HG03280 (cell line): ENCODE data around the gene RFWD3.
"Not testable (repeated sequence)": the region's sequence is repeated elsewhere in the genome, so short reads cannot be mapped to it uniquely, and the experiment has no call there.

Experiments used
- ATAC-seq: cut with Tn5 transposase; IDR thresholded peaks from one replicate; pipeline ENCODE4 v1.9.1; 2021; ENCODE audit warnings: mild to moderate bottlenecking, moderate library complexity; ENCODE audit not compliant: unreplicated experiment

The RFWD3 gene

DNA sequence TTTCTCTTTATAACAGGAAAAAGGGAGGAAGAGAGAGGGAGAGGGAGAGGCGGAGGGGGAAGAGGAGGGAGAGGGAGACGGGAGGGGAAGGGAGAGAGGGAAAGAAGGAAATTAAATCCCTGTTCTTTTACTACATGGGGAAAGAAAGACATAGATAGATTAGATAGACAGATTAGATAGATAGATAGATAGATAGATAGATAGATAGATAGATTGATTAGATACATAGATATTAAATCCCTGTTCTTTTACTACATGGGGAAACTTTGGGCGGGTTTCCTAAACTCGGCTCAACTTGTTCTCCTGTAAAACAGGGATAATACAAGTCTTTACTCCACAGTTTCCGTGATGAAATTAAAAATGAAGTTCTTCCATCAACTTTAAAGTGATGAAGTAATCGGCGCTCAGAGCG, 661 bp downstream of the RFWD3 start:
- ATAC-seq: no peak

DNA sequence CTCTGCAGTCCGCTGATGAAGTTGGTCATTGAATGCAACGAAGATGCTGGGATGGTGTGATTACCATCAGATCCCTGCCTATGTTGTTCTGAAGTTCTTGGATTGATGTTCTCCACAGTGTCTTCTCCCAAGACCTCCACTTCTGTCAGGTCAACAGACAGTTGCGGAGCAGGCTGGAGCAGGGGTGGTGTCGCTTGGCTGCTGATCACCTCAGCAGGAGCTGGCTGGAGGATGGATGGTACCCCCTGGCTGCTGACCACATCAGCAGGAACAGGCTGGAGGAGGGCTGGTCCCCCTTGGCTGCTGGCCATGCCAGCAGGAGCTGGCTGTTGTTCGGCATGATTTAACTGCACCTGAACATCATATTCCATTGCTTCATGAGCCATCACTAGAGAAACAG, 5.6 kb downstream of the RFWD3 start:
- no peak for ATAC-seq

DNA sequence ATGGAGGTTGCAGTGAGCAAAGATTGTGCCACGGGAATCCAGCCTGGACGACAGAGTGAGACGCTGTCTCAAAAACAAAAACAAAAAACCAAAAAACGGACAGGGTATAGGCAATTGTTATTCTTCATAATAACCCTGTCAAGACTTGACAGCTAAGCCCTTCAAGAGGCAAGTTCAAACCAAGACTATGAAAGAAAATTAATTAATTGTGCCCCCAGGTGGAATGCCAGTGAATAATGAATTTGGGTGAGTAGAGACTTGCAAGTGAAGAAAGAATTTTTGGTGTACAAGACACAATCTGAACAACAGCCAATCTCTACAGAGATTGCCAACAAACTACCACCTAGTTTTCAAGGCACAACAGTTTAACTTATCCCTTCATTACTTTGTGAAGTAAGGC, 6.3 kb downstream of the RFWD3 start:
- ATAC-seq: no peak

DNA sequence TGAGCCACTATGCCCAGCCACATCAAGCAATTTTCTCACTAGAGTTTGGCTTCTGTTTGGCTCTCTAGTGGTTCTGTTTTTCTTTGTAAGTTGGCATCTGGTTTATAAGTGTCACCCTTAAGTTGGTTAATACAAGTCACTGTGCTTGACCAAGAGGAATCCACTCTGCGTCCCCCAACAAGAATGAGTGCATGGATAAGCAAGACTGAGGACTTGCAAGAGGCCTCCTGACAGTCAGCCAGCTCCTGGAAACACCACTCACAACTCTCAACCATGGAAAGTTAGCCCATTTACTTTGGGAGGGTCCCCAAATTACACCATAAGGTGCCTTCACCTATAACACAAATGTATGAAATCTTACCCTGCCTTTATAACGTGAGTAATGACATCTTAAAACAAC, 7.6 kb downstream of the RFWD3 start:
- no peak for ATAC-seq

DNA sequence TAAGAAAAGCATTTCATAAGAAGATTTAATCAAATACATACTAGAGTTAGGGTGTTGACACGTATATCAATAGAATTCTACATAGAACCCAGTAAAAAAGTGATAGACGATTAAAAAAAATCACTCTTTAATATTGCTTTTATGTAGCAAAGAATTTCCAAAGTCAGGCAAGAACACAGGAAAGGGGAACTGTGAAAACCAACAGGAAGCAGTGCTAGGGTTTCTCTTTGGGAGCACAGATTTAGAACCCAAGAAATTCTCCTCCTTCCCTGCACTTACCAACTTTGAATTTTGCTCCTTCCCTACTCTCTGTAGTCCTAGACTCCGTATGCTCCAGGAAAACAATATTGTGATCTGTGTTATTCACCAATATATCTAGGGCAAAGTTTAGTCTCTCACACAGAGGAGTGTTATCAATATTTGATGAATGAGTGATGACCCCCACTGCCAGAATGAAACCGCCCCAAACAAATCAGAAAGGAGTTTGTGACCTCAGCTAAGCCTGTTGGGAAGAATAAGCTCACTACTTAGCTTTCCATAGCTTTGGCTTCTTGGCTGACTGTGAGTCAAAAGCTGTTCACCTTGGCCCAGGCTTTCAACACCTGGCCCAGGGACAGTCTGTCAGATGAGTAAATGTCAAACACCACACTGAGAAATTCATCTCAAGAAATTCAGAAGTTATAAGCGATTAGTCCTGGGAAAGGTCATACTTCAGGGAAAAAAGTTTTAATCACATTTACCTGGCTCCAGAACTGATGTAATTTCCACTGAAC, 8.6 kb downstream of the RFWD3 start:
- no peak for ATAC-seq

DNA sequence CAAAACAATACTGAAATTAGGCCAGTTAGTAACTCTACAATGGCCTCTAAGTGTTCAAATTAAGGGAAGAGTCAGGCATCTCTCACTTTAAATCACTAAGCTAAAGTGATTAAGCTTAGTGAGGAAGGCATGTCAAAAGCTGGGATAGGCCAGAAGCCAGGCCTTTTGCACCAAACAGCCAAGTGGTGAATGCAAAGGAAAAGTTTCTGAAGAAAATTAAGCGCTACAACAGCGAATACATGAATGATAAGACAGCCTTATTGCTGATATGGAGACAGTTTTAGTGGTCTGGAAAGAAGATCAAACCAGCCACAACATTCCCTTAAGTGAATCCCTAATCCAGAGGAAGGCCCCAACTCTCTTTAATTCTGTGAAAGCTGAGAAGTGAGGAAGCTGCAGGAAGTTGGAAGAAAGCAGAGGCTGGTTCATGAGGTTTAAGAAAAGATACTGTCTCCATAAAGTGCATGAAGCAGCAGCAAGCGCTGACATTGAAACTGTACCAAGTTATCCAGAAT, 12.1 kb downstream of the RFWD3 start:
- ATAC-seq: no peak

DNA sequence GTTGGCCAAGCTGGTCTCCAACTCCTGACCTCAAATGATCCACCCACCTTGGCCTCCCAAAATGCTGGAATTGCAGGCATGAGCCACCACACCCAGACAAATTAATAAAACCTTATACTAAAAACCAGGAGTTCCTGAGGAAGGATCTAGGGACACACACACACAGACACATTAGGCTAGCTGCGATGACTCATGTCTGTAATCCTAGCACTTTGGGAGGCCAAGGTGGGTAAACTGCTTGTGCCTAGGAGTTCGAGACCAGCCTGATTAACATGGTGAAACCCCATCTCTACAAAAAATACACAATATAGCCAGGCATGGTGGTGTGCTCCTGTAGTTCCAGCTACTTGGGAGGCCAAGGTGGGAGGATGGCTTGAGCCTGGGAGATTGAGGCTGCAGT, 13.8 kb downstream of the RFWD3 start:
- ATAC-seq: not testable (repeated sequence)

DNA sequence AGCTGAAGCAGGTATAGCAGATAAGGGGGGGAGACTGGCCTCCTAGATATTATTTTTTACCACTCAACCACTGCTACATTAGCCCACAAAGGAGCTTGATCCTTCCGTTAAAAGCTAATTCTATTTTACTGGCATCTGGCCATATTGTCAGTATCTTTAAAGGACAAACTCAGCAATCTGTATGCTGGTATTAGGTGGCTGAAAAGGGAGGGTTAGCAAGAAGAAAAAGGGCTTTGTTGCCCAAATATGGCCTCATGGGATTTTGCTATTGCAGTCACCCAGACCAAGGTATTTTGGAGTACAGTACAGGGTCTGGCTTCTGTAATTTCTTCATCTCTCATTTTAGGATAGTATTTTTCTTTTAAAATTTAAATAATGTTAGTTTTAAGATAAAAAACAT, 14.4 kb downstream of the RFWD3 start:
- ATAC-seq: no peak

DNA sequence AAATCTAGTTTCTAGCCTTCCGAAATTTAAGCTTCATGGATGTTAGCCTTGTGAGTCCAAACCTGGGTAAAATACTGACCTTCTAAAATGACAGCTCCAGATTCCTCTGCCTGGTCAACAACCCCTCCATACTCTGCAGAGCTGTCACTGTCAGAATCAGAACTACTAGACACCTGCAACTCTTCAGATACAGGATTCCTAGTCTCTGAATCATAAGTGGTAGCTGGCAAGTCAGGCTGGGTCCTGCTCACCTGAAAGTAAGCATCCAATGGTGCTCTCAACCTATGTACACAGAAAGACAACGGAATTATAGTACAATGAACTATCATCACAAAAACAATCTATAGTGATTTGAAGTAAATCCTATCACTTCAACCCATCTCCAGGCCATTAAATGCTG, 14.8 kb downstream of the RFWD3 start:
- no peak for ATAC-seq

DNA sequence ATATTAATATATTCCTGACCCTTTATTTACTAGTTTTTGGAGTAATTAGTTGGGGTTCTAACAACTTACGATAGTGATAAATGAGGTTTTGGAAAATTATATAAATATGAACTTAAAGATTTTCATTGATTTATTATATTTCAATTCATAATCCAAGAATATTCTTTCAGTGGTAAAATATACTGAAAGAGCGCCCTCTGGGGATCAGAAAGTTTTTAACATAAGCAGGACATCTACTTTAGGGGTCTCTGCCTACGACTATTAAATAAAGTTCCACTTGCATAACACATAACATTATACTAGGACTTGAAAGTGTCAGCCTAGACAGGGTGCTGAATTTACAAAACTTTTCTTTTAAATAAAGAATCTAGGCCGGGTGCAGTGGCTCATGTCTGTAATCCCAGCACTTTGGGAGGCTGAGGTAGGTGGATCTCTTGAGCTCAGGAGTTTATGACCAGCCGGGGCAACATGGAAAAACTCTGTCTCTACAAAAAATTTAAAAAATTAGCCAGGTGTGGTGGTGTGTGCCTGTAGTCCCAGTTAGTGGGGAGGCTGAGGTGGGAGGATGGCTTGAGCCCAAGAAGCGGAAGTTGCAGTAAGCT, 15.6 kb downstream of the RFWD3 start:
- ATAC-seq: no peak

DNA sequence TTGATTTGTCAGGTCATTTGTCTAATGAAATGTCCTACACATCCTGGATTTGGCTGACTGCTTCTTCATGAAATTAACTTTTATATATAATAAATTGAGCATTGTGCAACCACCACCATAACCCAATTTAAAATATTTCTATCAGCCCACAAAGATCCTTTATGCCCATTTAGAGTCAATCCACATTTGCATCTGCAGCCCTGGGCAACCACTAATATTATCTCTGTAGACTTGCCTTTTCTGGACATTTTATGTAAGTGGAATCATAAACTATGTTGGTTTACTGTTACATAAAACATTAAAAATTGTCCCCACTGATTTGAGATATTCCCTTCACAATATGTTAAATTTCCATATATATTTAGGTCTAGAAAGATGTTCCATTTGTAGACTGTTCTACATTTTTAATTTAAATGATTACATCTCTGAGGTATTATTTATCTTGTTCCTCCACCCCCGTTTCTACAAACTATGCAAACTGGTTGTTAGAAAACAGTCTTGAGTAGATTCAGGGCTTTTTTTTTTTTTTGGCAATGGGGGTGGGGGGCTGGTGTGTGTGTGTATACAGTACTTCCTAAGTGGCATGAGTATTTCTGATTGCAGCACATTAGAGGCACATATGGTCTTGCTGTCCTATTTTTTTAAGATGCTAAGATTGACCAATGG, 16.7 kb downstream of the RFWD3 start:
- ATAC-seq: no peak

DNA sequence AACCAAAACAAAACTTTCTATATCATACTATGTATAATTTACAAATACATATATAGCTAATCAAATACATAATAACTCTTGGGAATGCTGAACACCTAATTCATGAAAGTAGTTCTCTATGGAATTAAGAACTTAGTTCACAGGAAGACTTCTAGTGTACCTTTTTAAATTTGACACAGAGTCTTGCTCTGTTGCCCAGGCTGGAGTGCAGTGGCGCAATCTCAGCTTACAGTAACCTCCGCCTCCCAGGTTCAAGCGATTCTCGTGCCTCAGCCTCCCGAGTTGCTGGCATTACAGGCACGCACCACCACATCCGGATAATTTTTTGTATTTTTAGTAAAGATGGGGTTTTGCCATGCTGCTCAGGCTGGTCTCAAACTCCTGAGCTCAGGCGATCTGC, 24.7 kb downstream of the RFWD3 start:
- ATAC-seq: no peak

DNA sequence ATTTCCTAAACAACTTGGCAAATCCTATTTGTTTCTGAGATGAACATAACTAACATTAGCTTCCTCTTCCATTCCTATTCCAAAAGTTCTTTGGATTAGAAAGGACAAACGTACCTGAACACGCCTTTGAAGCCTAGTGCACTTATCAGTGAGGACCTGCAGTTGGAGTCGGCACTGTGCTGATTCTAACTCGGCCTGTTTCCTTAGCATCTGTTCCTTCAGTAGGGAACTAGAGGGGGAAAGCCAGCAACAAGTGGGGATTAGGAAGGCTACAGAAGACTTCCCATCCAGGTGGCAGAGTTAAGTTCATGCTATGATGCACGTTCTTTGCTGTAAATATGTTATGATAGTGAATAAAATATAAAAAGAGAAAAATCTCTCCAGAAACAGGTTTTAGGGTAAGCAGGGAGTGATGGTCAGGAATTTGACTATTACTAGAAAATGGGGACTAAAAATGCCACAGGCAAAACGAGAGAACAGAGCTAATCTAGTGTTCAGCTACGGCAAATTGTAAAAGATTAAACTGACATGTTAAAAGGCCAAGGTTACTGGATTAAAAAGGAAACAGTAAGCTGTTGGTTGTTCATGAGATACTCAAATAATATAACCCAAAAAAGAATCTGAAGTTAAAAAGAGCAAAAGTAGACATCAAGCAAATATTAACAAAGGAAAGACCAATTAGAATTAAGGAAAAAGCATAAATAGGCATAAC, 28.8 kb downstream of the RFWD3 start:
- no peak for ATAC-seq

DNA sequence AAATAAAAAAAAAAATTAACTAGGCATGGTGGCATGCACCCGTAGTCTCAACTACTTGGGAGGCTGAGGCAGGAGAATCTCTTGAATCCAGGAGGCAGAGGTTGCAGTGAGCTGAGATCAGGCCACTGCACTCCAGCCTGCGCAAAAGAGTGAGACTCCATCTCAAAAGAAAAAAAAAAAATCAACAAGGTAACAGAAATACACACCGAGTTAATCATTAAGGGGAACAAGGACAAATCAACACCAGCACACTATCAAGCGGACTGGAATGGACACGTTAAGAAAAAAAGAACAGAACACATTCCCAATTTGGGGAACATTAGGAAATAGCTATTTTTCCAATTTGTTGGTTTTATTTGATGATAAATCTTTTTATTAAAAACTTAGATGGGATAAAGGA, 31.4 kb downstream of the RFWD3 start:
- no peak for ATAC-seq

DNA sequence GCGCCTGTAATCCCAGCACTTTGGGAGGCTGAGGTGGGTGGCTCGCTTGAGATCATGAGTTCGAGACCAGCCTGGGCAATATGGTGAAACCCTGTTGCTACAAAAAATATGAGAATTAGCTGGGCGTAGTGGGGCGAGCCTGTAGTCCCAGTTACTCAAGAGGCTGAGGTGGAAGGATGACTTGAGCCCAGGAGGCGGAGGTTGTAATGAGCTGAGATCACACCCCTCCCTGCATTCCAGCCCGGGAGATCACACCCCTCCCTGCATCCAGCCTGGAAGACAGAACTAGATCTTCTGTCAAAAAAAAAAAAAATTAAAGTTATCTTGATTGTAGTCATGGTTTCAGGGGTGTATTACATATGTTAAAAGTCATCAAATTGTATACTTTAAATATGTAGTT, 33.0 kb downstream of the RFWD3 start:
- no peak for ATAC-seq

DNA sequence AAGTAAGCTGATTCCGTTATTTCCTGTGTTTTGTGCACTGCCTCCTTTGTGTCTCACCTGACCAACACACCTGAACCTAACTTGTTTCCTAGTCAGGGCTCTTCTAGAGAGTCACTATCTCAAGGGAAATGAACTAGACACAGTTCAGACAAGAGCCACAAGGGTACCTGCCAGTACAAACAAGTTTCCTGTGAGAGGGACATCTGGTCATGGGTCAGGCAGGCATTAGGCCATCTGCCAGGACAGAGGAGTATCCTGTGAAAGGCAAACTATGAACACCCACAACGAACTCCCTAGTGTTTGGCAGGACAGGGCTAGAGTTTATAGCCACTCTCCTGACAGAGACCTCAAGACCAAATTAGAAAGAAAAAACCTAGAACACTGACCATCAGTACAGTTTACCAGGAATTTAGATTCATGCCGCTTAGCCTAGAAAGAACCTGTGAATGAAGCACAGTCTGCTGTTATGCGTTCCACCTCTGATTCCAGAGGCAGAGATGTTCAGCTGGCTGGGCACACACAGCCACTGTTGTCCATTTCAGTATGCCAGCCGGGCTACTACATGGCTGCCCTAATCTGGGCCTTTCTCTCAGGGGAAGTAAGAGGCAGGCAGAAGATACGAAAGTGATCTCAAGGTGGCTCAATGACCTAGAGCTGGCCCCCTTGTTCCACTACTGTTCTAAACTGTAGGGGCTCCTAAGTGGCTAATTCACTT, 39.0 kb downstream of the RFWD3 start:
- no peak for ATAC-seq

DNA sequence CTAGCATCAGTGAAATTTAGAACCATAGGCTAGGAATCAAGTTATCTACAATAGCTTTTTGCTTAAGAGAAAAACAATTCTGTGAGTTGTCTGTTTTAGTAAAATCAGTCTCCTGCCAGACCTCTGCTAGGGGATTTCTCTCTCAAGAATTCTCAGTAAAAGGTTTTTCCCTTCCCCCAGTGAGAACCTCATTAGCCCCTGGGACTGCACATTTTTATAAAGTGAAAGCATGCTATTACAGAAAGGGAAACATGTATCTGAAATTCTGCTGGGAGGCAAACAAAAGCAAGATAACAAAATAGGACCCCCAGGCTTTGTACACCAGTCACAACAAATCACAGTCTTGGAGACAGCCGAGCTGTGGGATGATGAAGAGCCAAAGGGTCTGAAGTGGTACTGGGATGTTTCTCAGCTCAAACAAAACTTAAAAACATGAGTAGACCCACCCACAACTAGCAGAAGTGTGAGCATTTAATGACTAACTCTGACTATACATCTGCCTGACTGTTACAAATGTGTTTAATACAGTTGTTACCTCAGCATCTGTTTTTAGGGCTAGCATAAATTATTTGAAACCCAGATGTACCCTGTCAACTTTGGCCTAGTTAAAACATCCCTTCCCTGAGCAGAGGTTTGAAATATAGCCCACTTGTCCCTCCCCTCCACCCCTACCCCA, 39.8 kb downstream of the RFWD3 start:
- no peak for ATAC-seq

DNA sequence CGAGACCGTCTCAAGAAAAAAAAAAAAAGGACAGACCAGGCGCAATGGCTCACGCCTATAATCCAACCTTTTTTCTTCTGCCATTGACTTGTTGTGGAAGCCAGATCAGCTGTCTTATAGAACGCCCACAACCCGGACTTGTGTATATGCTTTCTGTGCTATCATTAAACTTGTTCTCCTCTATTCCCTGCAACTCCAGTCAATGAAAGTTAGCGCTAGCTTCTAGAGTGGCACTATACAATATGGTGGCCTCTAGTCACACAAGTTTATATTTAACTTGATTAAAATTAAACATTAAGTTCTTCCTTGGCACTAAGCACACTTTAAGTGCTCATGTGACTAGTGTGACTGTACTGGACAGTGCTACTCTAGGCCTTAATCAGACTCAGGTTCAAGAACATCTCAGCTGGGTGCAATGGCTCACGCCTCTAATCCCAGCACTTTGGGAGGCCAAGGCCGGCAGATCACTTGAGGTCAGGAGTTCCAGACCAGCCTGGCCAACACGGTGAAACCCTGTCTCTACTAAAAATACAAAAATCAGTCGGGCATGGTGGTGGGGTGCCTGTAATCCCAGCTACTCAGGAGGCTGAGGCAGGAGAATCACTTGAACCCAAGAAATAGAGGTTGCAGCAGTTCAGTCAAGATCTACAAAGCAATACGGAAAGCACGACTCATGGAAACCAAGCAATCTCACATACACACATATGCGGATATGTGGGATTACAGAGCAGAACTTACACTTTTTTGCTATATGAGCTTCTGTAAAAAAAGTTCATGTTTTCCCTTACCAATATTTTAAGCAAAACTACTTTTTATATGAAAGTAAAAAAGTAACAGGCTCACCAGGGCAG, 41.0 kb downstream of the RFWD3 start:
- no peak for ATAC-seq

DNA sequence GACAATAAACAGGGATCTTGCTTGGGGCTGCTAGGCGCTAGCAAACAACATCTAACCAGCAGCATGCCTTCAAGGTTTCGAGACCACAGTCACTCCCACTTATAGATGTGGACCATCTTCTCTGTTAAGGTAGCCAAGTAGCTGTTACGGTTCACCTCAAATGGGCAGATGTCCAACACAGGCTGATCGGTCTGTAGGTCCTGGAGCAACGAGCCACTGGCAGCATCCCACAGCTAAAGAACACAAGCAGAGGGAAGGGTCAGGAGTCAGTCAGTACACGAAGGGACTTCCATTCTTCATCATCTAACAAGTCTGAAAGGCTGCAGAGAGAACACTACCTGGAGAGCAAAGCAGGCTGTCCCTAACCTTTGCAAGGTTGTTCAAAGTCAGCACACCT, 42.8 kb downstream of the RFWD3 start:
- no peak for ATAC-seq
